ENCODE results near the gene TBC1D10A. TPM values are rescaled to one million over a fixed set of nuclear protein-coding genes. Genes with fewer than 3 reads are reported as not detected.

TBC1D10A gene
- total RNA-seq, 2 donors from 2014 or later, result 46.1 to 51.2 TPM

- Histone ChIP-seq H3K4me3 (no peak overlapping the region), H3K27me3 (replicated peaks; ENCODE audit: insufficient read depth) (no peaks in the 10 kb centered on the region), H3K27ac (no peak overlapping the region), H3K4me1 (replicated peaks) (no peaks in the 10 kb centered on the region), H3K36me3 (no peaks in the 10 kb centered on the region), H3K9me3 (no peaks in the 10 kb centered on the region)
- DNase-seq (ENCODE audit: low spot score), result no peak
- no peak for TF ChIP-seq POLR2A (IDR thresholded peaks at IDR 0.05)
- no peak for TF ChIP-seq POLR2AphosphoS5 (IDR thresholded peaks at IDR 0.05)
- TF ChIP-seq CTCF (IDR thresholded peaks at IDR 0.05), result no peak
- WGBS, result 52% methylated on average over 4 of the region's 4 CpGs
- intact Hi-C loops (cut with DNase I), result loop anchor here (1.0 kb wide), 1 partner anchor 125 kb away; the partner anchor contains the start of gene RNF215
Measured at GRCh38 chr22:30262112-30262511, 64.6 kb downstream of the TBC1D10A start.

- no peaks in the 10 kb centered on the region for H3K27me3 ChIP-seq (replicated peaks; ENCODE audit: insufficient read depth)
- no peak overlapping the region for H3K4me3 ChIP-seq
- H3K9me3 ChIP-seq, result no peaks in the 10 kb centered on the region
- no peak overlapping the region for H3K27ac ChIP-seq
- no peaks in the 10 kb centered on the region for H3K36me3 ChIP-seq
- TF ChIP-seq POLR2A (IDR thresholded peaks at IDR 0.05) (no peak), CTCF (IDR thresholded peaks at IDR 0.05) (no peak), POLR2AphosphoS5 (IDR thresholded peaks at IDR 0.05) (no peak)
- intact Hi-C loops (cut with DNase I), result no loop called here
- DNase-seq (ENCODE audit: low spot score), result no peak
- WGBS, result 77% methylated on average over 8 of the region's 8 CpGs
- H3K4me1 ChIP-seq (replicated peaks), result no peaks in the 10 kb centered on the region
Measured at GRCh38 chr22:30261134-30261533, 65.6 kb downstream of the TBC1D10A start.

- intact Hi-C loops (cut with DNase I), result no loop called here
- 90% methylated on average over 8 of the region's 8 CpGs for WGBS
- no peaks in the 10 kb centered on the region for H3K9me3 ChIP-seq
- no peak for DNase-seq (ENCODE audit: low spot score)
- H3K4me1 ChIP-seq (replicated peaks), result peaks cover 3% of the 10 kb centered on the region
- no peak for TF ChIP-seq CTCF (IDR thresholded peaks at IDR 0.05)
- no peak for TF ChIP-seq POLR2A (IDR thresholded peaks at IDR 0.05)
- no peak for TF ChIP-seq POLR2AphosphoS5 (IDR thresholded peaks at IDR 0.05)
- H3K27ac ChIP-seq, result no peak overlapping the region
- no peaks in the 10 kb centered on the region for H3K27me3 ChIP-seq (replicated peaks; ENCODE audit: insufficient read depth)
- H3K36me3 ChIP-seq, result no peaks in the 10 kb centered on the region
- H3K4me3 ChIP-seq, result no peak overlapping the region
Measured at GRCh38 chr22:30260682-30261081, 66.1 kb downstream of the TBC1D10A start.

GRCh38 chr22:30260276-30260675 is 66.5 kb downstream of the TBC1D10A start:
- Histone ChIP-seq H3K4me3 (no peak overlapping the region), H3K4me1 (replicated peaks) (peaks cover 3% of the 10 kb centered on the region), H3K27me3 (replicated peaks; ENCODE audit: insufficient read depth) (no peaks in the 10 kb centered on the region), H3K9me3 (no peaks in the 10 kb centered on the region), H3K36me3 (no peaks in the 10 kb centered on the region), H3K27ac (no peak overlapping the region)
- TF ChIP-seq POLR2A (IDR thresholded peaks at IDR 0.05), result no peak
- TF ChIP-seq POLR2AphosphoS5 (IDR thresholded peaks at IDR 0.05), result no peak
- TF ChIP-seq CTCF (IDR thresholded peaks at IDR 0.05), result no peak
- WGBS, result 83% methylated on average over 9 of the region's 11 CpGs
- DNase-seq (ENCODE audit: low spot score), result no peak
- intact Hi-C loops (cut with DNase I), result no loop called here

GRCh38 chr22:30254314-30254713 is 72.4 kb downstream of the TBC1D10A start:
- Histone ChIP-seq H3K9me3 (no peaks in the 10 kb centered on the region), H3K27ac (no peak overlapping the region), H3K4me1 (replicated peaks) (peaks cover 3% of the 10 kb centered on the region), H3K4me3 (no peak overlapping the region), H3K27me3 (replicated peaks; ENCODE audit: insufficient read depth) (no peaks in the 10 kb centered on the region), H3K36me3 (no peaks in the 10 kb centered on the region)
- 69% methylated on average over 4 of the region's 6 CpGs for WGBS
- TF ChIP-seq POLR2A (IDR thresholded peaks at IDR 0.05), result no peak
- no peak for TF ChIP-seq CTCF (IDR thresholded peaks at IDR 0.05)
- TF ChIP-seq POLR2AphosphoS5 (IDR thresholded peaks at IDR 0.05), result no peak
- DNase-seq (ENCODE audit: low spot score), result no peak
- intact Hi-C loops (cut with DNase I), result loop anchor here (2.0 kb wide), 1 partner anchor 146 kb away; no protein-coding TSS in a partner anchor

Measured in prostate gland (tissue), 2 donors.